PC-3 (cell line): Measurements from ENCODE around the gene HYAL1. TPM values are rescaled to one million over a fixed set of nuclear protein-coding genes. Genes with fewer than 3 reads are reported as not detected.

Experiments
- ATAC-seq: fragments of 200-7000 bp; cut with Tn5 transposase; 2 replicates; pipeline ENCODE4 v1.9.1; 2020; ENCODE audit warnings: mild to moderate bottlenecking, moderate library complexity
- BruUV-seq: library from RNA; stranded (reverse); fragments of 400-500 nt; replicated peaks from 2 replicates; lab custom pipeline; 2021; lab: Mats Ljungman, UMichigan
- CTCF ChIA-PET: fragments of 300-600 bp; sonication (Branson Sonifier 250); formaldehyde crosslinking; loops from one replicate; lab custom pipeline; 2022; ENCODE audit warnings: antibody characterized with exemption; lab: Charles Lee
- POLR2A ChIA-PET: fragments of 300-600 bp; sonication (Branson Sonifier 250); formaldehyde crosslinking; loops from one replicate; lab custom pipeline; 2022; ENCODE audit warnings: antibody characterized with exemption; ENCODE audit not compliant: unreplicated experiment; lab: Charles Lee
- DNase-seq: peaks from one replicate; pipeline ENCODE4 v3.0.0-alpha.2; 2015
- H2AFZ ChIP-seq: fragments of 300-600 bp; sonication (generic); 2 replicates; pipeline ENCODE4 v1.6.0; 2016; ENCODE audit warnings: antibody characterized with exemption, low read length
- H3F3A ChIP-seq: fragments of 300-600 bp; sonication (generic); one replicate; pipeline ENCODE4 v1.6.0; 2017; ENCODE audit warnings: antibody characterized with exemption, low read length, control low read depth, mild to moderate bottlenecking; ENCODE audit not compliant: unreplicated experiment
- H3K27ac ChIP-seq: fragments of 300-600 bp; sonication (generic); 2 replicates; pipeline ENCODE4 v1.5.1; 2016; ENCODE audit warnings: mild to moderate bottlenecking, low read length
- H3K27me3 ChIP-seq: fragments of 300-600 bp; sonication (generic); 2 replicates; pipeline ENCODE4 v1.6.1; 2016; ENCODE audit warnings: low read length, mixed read lengths
- H3K36me3 ChIP-seq: fragments of 300-600 bp; sonication (generic); 2 replicates; pipeline ENCODE4 v1.6.1; 2016; ENCODE audit warnings: low read depth, mixed run types, low read length, mixed read lengths
- H3K4me1 ChIP-seq: fragments of 300-600 bp; sonication (generic); 2 replicates; pipeline ENCODE4 v1.5.1; 2016; ENCODE audit warnings: low read length; ENCODE audit not compliant: insufficient read depth
- H3K4me2 ChIP-seq: fragments of 300-600 bp; sonication (generic); 2 replicates; pipeline ENCODE4 v1.6.0; 2016; ENCODE audit warnings: low read length
- H3K4me3 ChIP-seq: fragments of 300-600 bp; sonication (generic); 2 replicates; pipeline ENCODE4 v1.5.1; 2016; ENCODE audit warnings: mild to moderate bottlenecking, low read length, mixed read lengths
- H3K79me2 ChIP-seq: fragments of 300-600 bp; sonication (generic); 2 replicates; pipeline ENCODE4 v1.6.1; 2017; ENCODE audit warnings: low read length, mixed read lengths
- H3K9ac ChIP-seq: fragments of 300-600 bp; sonication (generic); 2 replicates; pipeline ENCODE4 v1.6.0; 2016; ENCODE audit warnings: mild to moderate bottlenecking, low read length
- H3K9me2 ChIP-seq: fragments of 300-600 bp; sonication (generic); replicated peaks from 2 replicates; pipeline ENCODE4 v1.6.1; 2016; ENCODE audit warnings: mixed run types, low read length, mixed read lengths
- H3K9me3 ChIP-seq: fragments of 300-600 bp; sonication (generic); 2 replicates; pipeline ENCODE4 v1.6.1; 2016; ENCODE audit warnings: low read length, mixed read lengths
- H4K20me1 ChIP-seq: fragments of 300-600 bp; sonication (generic); 2 replicates; pipeline ENCODE4 v1.6.1; 2016; ENCODE audit warnings: low read length, mixed read lengths
- EZH2 ChIP-seq: fragments of 300-600 bp; sonication (generic); IDR thresholded peaks from one replicate; pipeline ENCODE4 v1.6.1; 2017; ENCODE audit warnings: antibody characterized with exemption, mild to moderate bottlenecking, low read length; ENCODE audit not compliant: unreplicated experiment
- EZH2phosphoT487 ChIP-seq: fragments of 300-600 bp; sonication (generic); IDR thresholded peaks from 2 replicates; pipeline ENCODE4 v1.6.1; 2018; ENCODE audit warnings: mild to moderate bottlenecking, antibody characterized with exemption, low read length, borderline replicate concordance
- intact Hi-C: fragments of 100-400 bp; cut with micrococcal nuclease; formaldehyde crosslinking; loops from 2 replicates; pipeline ENCODE4 v1.9.0; 2023
- total RNA-seq: library from RNA; depleted of rRNA; stranded (reverse); fragments of >200 nt; gene quantifications from 2 replicates; pipeline ENCODE4 v1.2.3, GENCODE V29; 2014
- TF ChIP-seq, protein P1 (sequence below): fragments of 300-600 bp; sonication (generic); conservative IDR thresholded peaks from 2 replicates; pipeline ENCODE4 v1.5.1; 2017; ENCODE audit warnings: antibody characterized with exemption, low read depth, mild to moderate bottlenecking, low read length

The HYAL1 gene
- total RNA-seq, 1 experiment from 2014 or later = 1.3 TPM

DNA sequence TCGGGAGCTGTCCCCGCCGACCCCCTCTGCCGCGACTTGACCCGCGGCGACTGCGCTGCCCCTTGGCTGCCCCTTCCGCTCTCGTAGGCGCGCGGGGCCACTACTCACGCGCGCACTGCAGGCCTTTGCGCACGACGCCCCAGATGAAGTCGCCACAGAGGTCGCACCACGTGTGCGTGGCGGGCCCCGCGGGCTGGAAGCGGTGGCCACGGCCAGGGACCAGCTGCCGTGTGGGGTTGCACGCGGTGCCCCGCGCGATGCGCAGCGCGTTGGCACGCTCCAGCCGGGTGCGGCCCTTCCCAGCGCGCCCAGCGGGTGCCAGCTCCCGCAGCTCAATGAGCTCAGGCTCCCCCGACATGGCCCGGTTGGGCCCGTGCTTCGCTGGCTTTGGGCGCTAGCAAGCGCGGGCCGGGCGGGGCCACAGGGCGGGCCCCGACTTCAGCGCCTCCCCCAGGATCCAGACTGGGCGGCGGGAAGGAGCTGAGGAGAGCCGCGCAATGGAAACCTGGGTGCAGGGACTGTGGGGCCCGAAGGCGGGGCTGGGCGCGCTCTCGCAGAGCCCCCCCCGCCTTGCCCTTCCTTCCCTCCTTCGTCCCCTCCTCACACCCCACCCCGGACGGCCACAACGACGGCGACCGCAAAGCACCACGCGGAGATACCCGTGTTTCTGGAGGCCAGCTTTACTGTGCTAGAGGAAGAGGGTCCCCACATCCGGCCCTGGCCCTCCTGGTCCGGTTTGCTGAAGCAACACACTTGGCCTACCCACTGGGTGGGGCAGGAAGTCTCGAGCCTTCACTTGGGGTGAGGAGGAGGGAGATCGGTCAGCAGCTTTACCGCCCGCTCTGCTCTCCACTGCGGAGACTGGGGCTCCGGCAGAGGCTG is 37.3 kb upstream of the HYAL1 start, which contains the start of gene RASSF1:
RASSF1 (minus strand) TSS at position 389 of the 882 bp plus-strand sequence; CDS start at position 358, 31 bp downstream.
- H4K20me1 ChIP-seq = no peaks in the 10 kb centered on the region
- no peaks in the 10 kb centered on the region for H3K36me3 ChIP-seq
- DNase-seq (no peak), ATAC-seq (no peak)
- ChIA-PET POLR2A (no interaction called here), CTCF (no interaction called here)
- no peak for TF ChIP-seq EZH2
- TF ChIP-seq, protein P1, sequence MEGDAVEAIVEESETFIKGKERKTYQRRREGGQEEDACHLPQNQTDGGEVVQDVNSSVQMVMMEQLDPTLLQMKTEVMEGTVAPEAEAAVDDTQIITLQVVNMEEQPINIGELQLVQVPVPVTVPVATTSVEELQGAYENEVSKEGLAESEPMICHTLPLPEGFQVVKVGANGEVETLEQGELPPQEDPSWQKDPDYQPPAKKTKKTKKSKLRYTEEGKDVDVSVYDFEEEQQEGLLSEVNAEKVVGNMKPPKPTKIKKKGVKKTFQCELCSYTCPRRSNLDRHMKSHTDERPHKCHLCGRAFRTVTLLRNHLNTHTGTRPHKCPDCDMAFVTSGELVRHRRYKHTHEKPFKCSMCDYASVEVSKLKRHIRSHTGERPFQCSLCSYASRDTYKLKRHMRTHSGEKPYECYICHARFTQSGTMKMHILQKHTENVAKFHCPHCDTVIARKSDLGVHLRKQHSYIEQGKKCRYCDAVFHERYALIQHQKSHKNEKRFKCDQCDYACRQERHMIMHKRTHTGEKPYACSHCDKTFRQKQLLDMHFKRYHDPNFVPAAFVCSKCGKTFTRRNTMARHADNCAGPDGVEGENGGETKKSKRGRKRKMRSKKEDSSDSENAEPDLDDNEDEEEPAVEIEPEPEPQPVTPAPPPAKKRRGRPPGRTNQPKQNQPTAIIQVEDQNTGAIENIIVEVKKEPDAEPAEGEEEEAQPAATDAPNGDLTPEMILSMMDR = no peak
- no peak for TF ChIP-seq EZH2phosphoT487
- H3K27ac ChIP-seq = no peak within 1 kb of the TSS
- no TSS peak for BruUV-seq
- no peak within 1 kb of the TSS for H3K4me3 ChIP-seq
- intact Hi-C loops = no loop called here
- H3K9me2 ChIP-seq = no peaks in the 10 kb centered on the region
- H3K9me3 ChIP-seq = no peaks in the 10 kb centered on the region
- no peak within 1 kb of the TSS for H3K4me2 ChIP-seq
- no peaks in the 10 kb centered on the region for H3K27me3 ChIP-seq
- peaks cover 13% of the 10 kb centered on the region for H3K4me1 ChIP-seq
- no peaks in the 10 kb centered on the region for H3F3A ChIP-seq
- H2AFZ ChIP-seq = no peak within 1 kb of the TSS
- H3K9ac ChIP-seq = no peak within 1 kb of the TSS
- peaks cover 15% of the 10 kb centered on the region for H3K79me2 ChIP-seq

DNA sequence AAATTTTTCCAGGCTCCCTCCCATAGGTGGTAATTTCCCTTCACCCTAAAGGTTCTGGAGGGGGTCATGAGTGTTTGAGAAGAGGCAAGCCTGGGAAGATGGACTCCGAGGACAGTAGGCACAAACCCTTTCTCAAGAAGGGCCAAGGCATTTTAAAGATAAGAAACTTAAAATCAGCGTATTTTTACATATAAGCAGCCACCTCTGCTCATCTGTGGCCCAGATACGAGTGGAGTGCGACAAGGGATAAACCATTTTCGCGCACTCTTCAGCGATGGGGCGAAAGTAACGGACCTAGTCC is 36.7 kb upstream of the HYAL1 start:
- ATAC-seq (no peak), DNase-seq (no peak)
- Histone ChIP-seq H3K4me2 (no peak overlapping the region), H3K27ac (no peak overlapping the region), H3K9me2 (no peaks in the 10 kb centered on the region), H3K9ac (no peak overlapping the region), H4K20me1 (peaks cover 3% of the 10 kb centered on the region; the same call in 1 of the 2 replicates), H3F3A (no peaks in the 10 kb centered on the region), H3K27me3 (no peaks in the 10 kb centered on the region), H3K9me3 (no peaks in the 10 kb centered on the region), H3K36me3 (no peaks in the 10 kb centered on the region), H3K4me1 (peaks cover 18% of the 10 kb centered on the region), H3K4me3 (no peak overlapping the region), H3K79me2 (peaks cover 21% of the 10 kb centered on the region), H2AFZ (no peak overlapping the region)
- TF ChIP-seq EZH2phosphoT487 = no peak
- no peak for TF ChIP-seq EZH2
- TF ChIP-seq, protein P1 = no peak
- CTCF ChIA-PET = no interaction called here
- POLR2A ChIA-PET = no interaction called here
- BruUV-seq = no TSS peak
- intact Hi-C loops = no loop called here
